Activated T-cell treated with anti-CD3 and anti-CD28 coated beads, Interleukin-2, amount 50 U/mL, for 4 hours (primary cell): ENCODE measurements around the gene KIF4A. TPM values are rescaled to one million over a fixed set of nuclear protein-coding genes. Genes with fewer than 3 reads are reported as not detected.
"Not testable (repeated sequence)": the region's sequence is repeated elsewhere in the genome, so short reads cannot be mapped to it uniquely, and the experiment has no call there.

ENCODE experiments used
- ATAC-seq, 2 donors: fragments of 200-7000 bp; cut with Tn5 transposase; one replicate each; pipeline ENCODE4 v1.10.0; 2021
- DNase-seq: peaks from one replicate; pipeline ENCODE4 v3.0.0-alpha.2; 2020
- H3K27me3 Mint-ChIP-seq: one replicate; pipeline ENCODE4 v1.8.0; 2021; ENCODE audit warnings: low read depth, mixed read lengths
- H3K36me3 Mint-ChIP-seq: one replicate; pipeline ENCODE4 v1.8.0; 2022; ENCODE audit warnings: mixed read lengths; ENCODE audit not compliant: insufficient read depth
- H3K4me1 Mint-ChIP-seq: one replicate; pipeline ENCODE4 v1.8.0; 2021; ENCODE audit warnings: low read depth, mixed read lengths
- H3K4me3 Mint-ChIP-seq: one replicate; pipeline ENCODE4 v1.8.0; 2021; ENCODE audit warnings: mild to moderate bottlenecking, moderate library complexity, mixed read lengths
- H3K9me3 Mint-ChIP-seq: one replicate; pipeline ENCODE4 v1.8.0; 2021; ENCODE audit warnings: mixed read lengths
- total RNA-seq, 3 donors: library from RNA; stranded (reverse); gene quantifications; one replicate each; pipeline ENCODE4 v1.2.1, GENCODE V29; 2021

Gene KIF4A
- total RNA-seq, 3 donors from 2014 or later: 1.4 to 2.4 (median 2.0) TPM

GRCh38 chrX:70260104-70260503 is 29.8 kb upstream of the KIF4A start, which contains the start of gene P2RY4:
Gene P2RY4, minus strand, starts transcription at chrX:70260204. Its CDS starts 580 bp downstream, at chrX:70259624.
- no peak within 1 kb of the TSS for H3K4me3 Mint-ChIP-seq
- H3K27me3 Mint-ChIP-seq: no peaks in the 10 kb centered on the region
- H3K9me3 Mint-ChIP-seq: no peaks in the 10 kb centered on the region
- no peaks in the 10 kb centered on the region for H3K4me1 Mint-ChIP-seq
- ATAC-seq: no peak
- DNase-seq: no peak
- H3K36me3 Mint-ChIP-seq: no peaks in the 10 kb centered on the region

GRCh38 chrX:70262952-70263567 is 26.8 kb upstream of the KIF4A start:
- Mint-ChIP-seq H3K9me3 (no peaks in the 10 kb centered on the region), H3K4me1 (no peaks in the 10 kb centered on the region), H3K36me3 (no peaks in the 10 kb centered on the region), H3K27me3 (peaks cover 1% of the 10 kb centered on the region), H3K4me3 (no peak overlapping the region)
- no peak for DNase-seq
- ATAC-seq: no peak

GRCh38 chrX:70264784-70265183 is 25.1 kb upstream of the KIF4A start:
- Mint-ChIP-seq H3K9me3 (no peaks in the 10 kb centered on the region), H3K4me3 (no peak overlapping the region), H3K36me3 (no peaks in the 10 kb centered on the region), H3K27me3 (peaks cover 1% of the 10 kb centered on the region), H3K4me1 (no peaks in the 10 kb centered on the region)
- ATAC-seq: no peak
- DNase-seq: no peak

GRCh38 chrX:70268034-70268433 is 21.9 kb upstream of the KIF4A start, which contains the start of gene ARR3:
Gene ARR3, plus strand, starts transcription at chrX:70268334. Its CDS starts 1,052 bp downstream, at chrX:70269386.
- Mint-ChIP-seq H3K27me3 (peaks cover 1% of the 10 kb centered on the region), H3K4me3 (no peak within 1 kb of the TSS), H3K9me3 (no peaks in the 10 kb centered on the region), H3K36me3 (no peaks in the 10 kb centered on the region), H3K4me1 (no peaks in the 10 kb centered on the region)
- no peak for ATAC-seq
- DNase-seq: no peak

GRCh38 chrX:70274029-70274428 is 15.9 kb upstream of the KIF4A start:
- H3K27me3 Mint-ChIP-seq, H3K4me1 Mint-ChIP-seq, ATAC-seq, H3K4me3 Mint-ChIP-seq, H3K9me3 Mint-ChIP-seq, H3K36me3 Mint-ChIP-seq, DNase-seq: not testable (repeated sequence)

- Mint-ChIP-seq H3K9me3 (no peaks in the 10 kb centered on the region), H3K36me3 (peaks cover 7% of the 10 kb centered on the region), H3K27me3 (no peaks in the 10 kb centered on the region), H3K4me1 (no peaks in the 10 kb centered on the region), H3K4me3 (no peak overlapping the region)
- DNase-seq (no peak), ATAC-seq (no peak)
Measured at GRCh38 chrX:70279081-70279480, 10.8 kb upstream of the KIF4A start.

GRCh38 chrX:70280573-70280972 is 9.3 kb upstream of the KIF4A start:
- no peaks in the 10 kb centered on the region for H3K4me1 Mint-ChIP-seq
- H3K27me3 Mint-ChIP-seq: no peaks in the 10 kb centered on the region
- H3K36me3 Mint-ChIP-seq: peaks cover 7% of the 10 kb centered on the region
- H3K4me3 Mint-ChIP-seq: no peak overlapping the region
- ATAC-seq (no peak), DNase-seq (no peak)
- no peaks in the 10 kb centered on the region for H3K9me3 Mint-ChIP-seq

- H3K27me3 Mint-ChIP-seq: no peaks in the 10 kb centered on the region
- DNase-seq: no peak
- ATAC-seq: no peak
- peaks cover 13% of the 10 kb centered on the region for H3K36me3 Mint-ChIP-seq
- no peak within 1 kb of the TSS for H3K4me3 Mint-ChIP-seq
- H3K4me1 Mint-ChIP-seq: no peaks in the 10 kb centered on the region
- H3K9me3 Mint-ChIP-seq: no peaks in the 10 kb centered on the region
Measured at GRCh38 chrX:70281951-70282350, 8.0 kb upstream of the KIF4A start, which contains the start of gene RAB41. Gene RAB41, plus strand, starts transcription at chrX:70282172. Its CDS starts 46 bp downstream, at chrX:70282218.

- peaks cover 5% of the 10 kb centered on the region for H3K36me3 Mint-ChIP-seq
- no peaks in the 10 kb centered on the region for H3K27me3 Mint-ChIP-seq
- no peaks in the 10 kb centered on the region for H3K9me3 Mint-ChIP-seq
- peak overlapping the region; percentile 87 for H3K4me3 Mint-ChIP-seq
- ATAC-seq (no peak), DNase-seq (no peak)
- peaks cover 6% of the 10 kb centered on the region for H3K4me1 Mint-ChIP-seq
Measured at GRCh38 chrX:70289168-70289792, 624 bp upstream of the KIF4A start.

GRCh38 chrX:70292788-70293187 is 2.9 kb downstream of the KIF4A start:
- Mint-ChIP-seq H3K36me3 (no peaks in the 10 kb centered on the region), H3K4me1 (peaks cover 6% of the 10 kb centered on the region), H3K27me3 (no peaks in the 10 kb centered on the region), H3K9me3 (no peaks in the 10 kb centered on the region), H3K4me3 (no peak overlapping the region)
- DNase-seq (no peak), ATAC-seq (no peak)

- DNase-seq (no peak), ATAC-seq (no peak)
- Mint-ChIP-seq H3K4me1 (peaks cover 5% of the 10 kb centered on the region), H3K36me3 (no peaks in the 10 kb centered on the region), H3K9me3 (no peaks in the 10 kb centered on the region), H3K27me3 (no peaks in the 10 kb centered on the region), H3K4me3 (no peak overlapping the region)
Measured at GRCh38 chrX:70293621-70294020, 3.7 kb downstream of the KIF4A start.

- Mint-ChIP-seq H3K36me3 (no peaks in the 10 kb centered on the region), H3K27me3 (no peaks in the 10 kb centered on the region), H3K4me3 (no peak overlapping the region), H3K9me3 (no peaks in the 10 kb centered on the region), H3K4me1 (peaks cover 5% of the 10 kb centered on the region)
- DNase-seq: no peak
- no peak for ATAC-seq
Measured at GRCh38 chrX:70301716-70302115, 11.8 kb downstream of the KIF4A start.

- Mint-ChIP-seq H3K4me1 (peaks cover 1% of the 10 kb centered on the region), H3K4me3 (no peak overlapping the region), H3K36me3 (no peaks in the 10 kb centered on the region), H3K9me3 (no peaks in the 10 kb centered on the region), H3K27me3 (no peaks in the 10 kb centered on the region)
- ATAC-seq: no peak
- no peak for DNase-seq
Measured at GRCh38 chrX:70313503-70313902, 23.6 kb downstream of the KIF4A start.

- no peak for DNase-seq
- Mint-ChIP-seq H3K4me3 (no peak overlapping the region), H3K36me3 (no peaks in the 10 kb centered on the region), H3K9me3 (no peaks in the 10 kb centered on the region), H3K27me3 (no peaks in the 10 kb centered on the region), H3K4me1 (no peaks in the 10 kb centered on the region)
- ATAC-seq: no peak
Measured at GRCh38 chrX:70322784-70323183, 32.9 kb downstream of the KIF4A start.

- ATAC-seq, H3K27me3 Mint-ChIP-seq, H3K36me3 Mint-ChIP-seq, DNase-seq, H3K4me3 Mint-ChIP-seq, H3K9me3 Mint-ChIP-seq, H3K4me1 Mint-ChIP-seq: not testable (repeated sequence)
Measured at GRCh38 chrX:70323628-70324027, 33.7 kb downstream of the KIF4A start.
